SH-SY5Y (cell line): Measurements from ENCODE around the gene GRK1.

Experiments
- GATA2 ChIP-seq: IDR thresholded peaks from 2 replicates; pipeline ENCODE4 v1.6.1; 2011; ENCODE audit warnings: mild to moderate bottlenecking, low read depth, low read length
- GATA3 ChIP-seq: IDR thresholded peaks from 2 replicates; pipeline ENCODE4 v1.6.1; 2011; ENCODE audit warnings: low read depth, mild to moderate bottlenecking, low read length, moderate library complexity

GRCh38 chr13:113657851-113658741, 8.9 kb upstream of the GRK1 start, which contains the start of gene ATP4B:
- TF ChIP-seq GATA3 (no peak), GATA2 (no peak)
